ENCODE data around the gene MED26. TPM values are rescaled to one million over a fixed set of nuclear protein-coding genes. Genes with fewer than 3 reads are reported as not detected.

The MED26 gene
- total RNA-seq, 4 donors from 2014 or later, result 6.6 to 10.0 (median 8.2) TPM

DNA sequence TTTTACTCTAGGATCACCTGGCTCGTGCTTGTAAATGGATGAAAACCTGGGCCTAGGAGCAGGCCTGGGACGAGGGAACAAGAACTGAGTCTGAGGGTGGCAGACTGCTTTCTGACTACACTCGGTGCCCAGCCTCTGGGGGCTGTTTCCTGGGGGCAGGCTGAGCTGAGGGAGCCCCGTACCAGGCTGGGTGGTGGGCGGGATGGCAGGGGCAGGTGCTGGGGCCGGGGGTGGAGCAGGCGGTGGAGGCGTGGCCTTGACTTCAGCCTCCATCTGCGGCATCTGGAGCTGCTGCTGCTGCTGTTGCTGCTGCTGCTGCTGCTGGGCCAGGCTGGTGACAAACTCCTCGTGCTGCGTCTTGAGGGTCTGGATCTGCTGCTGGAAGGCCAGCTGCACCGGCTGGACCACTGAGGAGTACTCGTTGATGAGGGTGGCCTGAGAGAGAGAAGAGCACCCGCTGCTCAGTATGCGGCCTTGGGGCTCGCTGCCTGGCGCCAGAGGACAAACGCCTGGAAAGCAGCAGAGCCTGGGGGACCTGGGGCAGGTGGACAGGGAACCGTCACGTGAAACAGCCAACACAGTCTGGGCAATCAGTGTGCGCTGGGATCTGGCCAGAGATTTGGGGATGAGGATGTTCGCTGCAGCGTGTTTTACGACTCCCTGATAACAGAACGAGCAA is 98.4 kb downstream of the MED26 start:
- TF ChIP-seq, protein P1, sequence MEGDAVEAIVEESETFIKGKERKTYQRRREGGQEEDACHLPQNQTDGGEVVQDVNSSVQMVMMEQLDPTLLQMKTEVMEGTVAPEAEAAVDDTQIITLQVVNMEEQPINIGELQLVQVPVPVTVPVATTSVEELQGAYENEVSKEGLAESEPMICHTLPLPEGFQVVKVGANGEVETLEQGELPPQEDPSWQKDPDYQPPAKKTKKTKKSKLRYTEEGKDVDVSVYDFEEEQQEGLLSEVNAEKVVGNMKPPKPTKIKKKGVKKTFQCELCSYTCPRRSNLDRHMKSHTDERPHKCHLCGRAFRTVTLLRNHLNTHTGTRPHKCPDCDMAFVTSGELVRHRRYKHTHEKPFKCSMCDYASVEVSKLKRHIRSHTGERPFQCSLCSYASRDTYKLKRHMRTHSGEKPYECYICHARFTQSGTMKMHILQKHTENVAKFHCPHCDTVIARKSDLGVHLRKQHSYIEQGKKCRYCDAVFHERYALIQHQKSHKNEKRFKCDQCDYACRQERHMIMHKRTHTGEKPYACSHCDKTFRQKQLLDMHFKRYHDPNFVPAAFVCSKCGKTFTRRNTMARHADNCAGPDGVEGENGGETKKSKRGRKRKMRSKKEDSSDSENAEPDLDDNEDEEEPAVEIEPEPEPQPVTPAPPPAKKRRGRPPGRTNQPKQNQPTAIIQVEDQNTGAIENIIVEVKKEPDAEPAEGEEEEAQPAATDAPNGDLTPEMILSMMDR (IDR thresholded peaks at IDR 0.05; ENCODE audit: low read depth), result no peak

DNA sequence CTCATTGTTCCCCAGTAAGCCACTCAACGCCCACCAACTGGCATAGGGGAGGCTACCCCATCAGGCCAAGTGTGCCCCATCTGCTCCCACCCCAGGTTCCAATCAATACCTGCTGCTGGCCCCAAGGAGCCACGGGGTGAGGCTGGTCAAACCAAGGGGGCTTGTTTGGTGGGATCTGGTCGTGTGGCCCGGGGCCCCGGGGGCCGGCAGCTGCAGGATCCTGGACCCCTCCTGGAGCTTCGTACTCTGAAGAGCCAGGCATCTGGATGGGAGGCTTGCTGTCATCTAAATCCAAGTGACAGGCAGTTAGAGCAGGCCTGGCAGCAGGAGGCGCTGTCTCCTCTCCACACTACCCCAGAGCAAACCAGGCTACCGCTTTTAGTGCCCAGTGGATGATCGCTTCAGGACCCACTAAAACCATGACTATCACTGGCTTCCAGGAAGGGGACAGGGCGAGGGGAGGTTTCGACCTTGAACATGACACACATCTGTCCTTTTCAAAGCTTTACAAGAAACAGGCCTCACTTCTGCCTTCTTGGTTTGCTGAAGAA is 100.0 kb downstream of the MED26 start:
- TF ChIP-seq, protein P1 (IDR thresholded peaks at IDR 0.05; ENCODE audit: low read depth), result no peak

DNA sequence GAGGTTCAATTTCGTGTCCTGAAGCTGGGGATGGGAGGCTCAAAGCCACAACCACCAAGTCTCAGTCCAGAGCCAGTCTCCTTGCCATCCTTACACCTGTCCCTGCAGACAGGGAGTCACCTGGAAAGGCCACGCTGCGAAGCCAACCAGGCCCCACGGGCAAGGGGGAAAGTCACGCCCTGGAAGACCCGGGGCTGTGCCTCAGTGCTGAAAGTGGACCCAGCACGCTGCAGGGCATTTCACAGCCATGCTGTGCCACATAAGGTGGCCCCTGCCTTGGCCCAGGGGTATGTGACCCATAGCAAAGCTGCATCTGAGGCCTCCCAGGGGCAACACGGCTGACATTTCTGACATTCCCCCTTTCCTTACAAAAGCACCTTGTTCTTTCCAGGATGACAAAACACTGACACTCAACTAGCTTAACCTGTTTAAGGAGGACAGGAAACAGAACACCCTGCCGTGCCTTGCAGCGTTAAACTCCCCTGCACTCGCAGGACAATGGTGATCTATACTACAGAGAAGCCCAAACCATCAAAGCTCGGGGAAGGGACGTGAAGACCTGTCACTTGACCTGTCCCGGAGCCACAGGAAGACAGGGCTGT is 100.6 kb downstream of the MED26 start:
- TF ChIP-seq, protein P1 (IDR thresholded peaks at IDR 0.05; ENCODE audit: low read depth), result no peak

DNA sequence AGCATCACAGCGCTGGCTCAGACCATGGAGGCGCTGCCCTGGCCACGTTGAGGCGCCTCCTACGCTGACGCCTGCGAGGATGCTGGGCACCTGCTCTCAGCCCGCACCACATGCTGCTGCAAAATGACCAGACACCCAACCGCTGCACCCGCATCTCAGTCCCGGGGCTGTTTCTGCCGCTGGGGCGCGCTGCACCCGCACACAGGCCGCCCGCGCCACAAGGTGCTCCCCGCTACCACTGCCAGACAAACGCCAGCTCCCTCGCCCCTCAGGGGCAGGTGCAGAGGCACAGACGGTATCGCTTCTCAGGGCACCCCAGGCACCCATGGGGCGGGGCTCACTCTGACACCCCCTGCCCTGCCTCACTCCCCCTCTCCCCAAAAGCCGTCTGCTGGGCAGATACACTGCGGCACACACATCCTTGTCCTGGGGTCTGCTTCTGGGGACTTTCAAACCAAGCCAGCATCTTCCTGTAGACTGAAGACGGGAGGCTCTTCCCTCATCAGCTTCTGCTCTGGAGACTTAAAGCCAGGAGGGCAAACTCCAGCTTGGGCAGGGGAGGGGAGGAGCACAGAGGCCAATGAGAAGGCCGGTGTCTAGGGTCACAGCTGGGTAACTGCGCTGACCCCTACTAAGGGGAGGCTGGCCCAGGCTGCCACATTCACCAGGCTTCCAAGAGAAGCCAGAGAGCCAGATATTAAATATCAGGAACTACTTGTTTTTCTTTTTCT is 102.1 kb downstream of the MED26 start:
- TF ChIP-seq, protein P1 (IDR thresholded peaks at IDR 0.05; ENCODE audit: low read depth), result no peak

DNA sequence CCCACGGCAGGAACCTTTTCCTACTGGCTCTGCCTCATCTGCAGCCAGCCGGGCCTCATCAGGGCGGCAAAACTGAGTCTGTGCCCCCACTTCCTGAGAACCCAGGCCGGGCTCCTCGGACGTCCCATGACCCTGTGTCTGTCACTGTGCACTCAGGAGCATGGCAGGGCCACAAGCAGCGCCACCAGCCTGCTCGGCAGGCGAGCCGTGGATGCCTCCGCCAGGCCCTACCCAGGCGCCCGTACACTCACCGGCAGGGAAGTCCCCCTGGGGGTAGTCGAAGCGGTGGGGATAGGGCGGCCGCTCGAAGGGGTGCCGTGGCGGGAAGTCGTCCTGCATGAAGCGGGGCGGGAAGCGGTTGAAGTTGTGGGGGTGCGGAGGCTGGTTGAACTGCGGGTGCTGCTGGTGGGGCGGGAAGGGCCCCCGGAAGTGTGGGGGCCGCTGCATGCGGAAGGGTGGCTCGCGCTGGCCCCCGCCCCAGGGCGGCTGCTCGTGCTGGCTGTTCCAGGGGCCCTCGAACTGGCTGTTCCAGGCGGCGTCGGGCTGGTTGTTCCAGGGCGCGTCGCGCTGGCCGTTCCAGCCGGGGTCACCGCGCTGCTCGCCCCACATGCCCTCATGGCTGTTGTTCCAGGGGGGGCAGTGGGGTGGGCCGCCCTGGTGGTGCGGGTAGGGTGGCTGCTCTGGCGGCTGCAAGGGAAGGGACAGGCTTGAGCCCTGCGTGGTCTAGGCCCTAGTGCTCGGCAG is 102.8 kb downstream of the MED26 start:
- TF ChIP-seq, protein P1 (IDR thresholded peaks at IDR 0.05; ENCODE audit: low read depth), result no peak

Small RNA genes lying within 50 kb of the gene (small RNA-seq; reads per million reads assigned to genes)
- gene RN7SL146P, result not detected

Other genes starting within 250 kb of the MED26 start
- gene EPS15L1, start 156.2 kb downstream of the MED26 start, total RNA-seq, result 10 to 100 TPM; 13.7 to 26.9 (median 20.7) TPM
- gene CALR3, start 132.0 kb downstream of the MED26 start, total RNA-seq, result not detected
- gene C19orf44, start 131.8 kb downstream of the MED26 start, total RNA-seq, result 1 to 10 TPM; 2.9 to 9.5 (median 6.3) TPM
- gene CHERP, start 85.8 kb downstream of the MED26 start, total RNA-seq, result 10 to 100 TPM in 2 of 4 donors, 1 to 10 TPM in 2; 6.4 to 12.2 (median 10.5) TPM
- gene SLC35E1, start 55.8 kb downstream of the MED26 start, total RNA-seq, result 10 to 100 TPM; 30.6 to 38.1 (median 34.6) TPM
- gene SMIM7, start 31.9 kb upstream of the MED26 start, total RNA-seq, result 100 to 1,000 TPM in 3 of 4 donors, 10 to 100 TPM in 1; 91.1 to 127 (median 113) TPM
- gene TMEM38A, start 32.9 kb upstream of the MED26 start, total RNA-seq, result 1 to 10 TPM; 1.8 to 6.0 (median 2.2) TPM
- under 1 TPM in 1 of 4 donors, not detected in 3; under 0.01 TPM for gene NWD1, start 91.6 kb upstream of the MED26 start, total RNA-seq
- 10 to 100 TPM; 44.4 to 94.0 (median 50.5) TPM for gene SIN3B, start 201.2 kb upstream of the MED26 start, total RNA-seq